ENCODE data around the gene POU4F1.

The POU4F1 gene

GRCh38 chr13:78589206-78589605 is 14.1 kb downstream of the POU4F1 start:
- no peak for FAIRE-seq

GRCh38 chr13:78587395-78587794 is 16.0 kb downstream of the POU4F1 start:
- no peak for FAIRE-seq

- FAIRE-seq = no peak
Measured at GRCh38 chr13:78586706-78587105, 16.6 kb downstream of the POU4F1 start.

- no peak for FAIRE-seq
Measured at GRCh38 chr13:78576261-78576660, 27.1 kb downstream of the POU4F1 start.

GRCh38 chr13:78572459-78572858 is 30.9 kb downstream of the POU4F1 start:
- no peak for FAIRE-seq

GRCh38 chr13:78569029-78569428 is 34.3 kb downstream of the POU4F1 start:
- FAIRE-seq = peak; percentile 21

- no peak for FAIRE-seq
Measured at GRCh38 chr13:78566631-78567030, 36.7 kb downstream of the POU4F1 start.

- FAIRE-seq = no peak
Measured at GRCh38 chr13:78562237-78562889, 41.0 kb downstream of the POU4F1 start.

Data from G401.6 (cell line).